ENCODE results near the gene RIN3. TPM values are rescaled to one million over a fixed set of nuclear protein-coding genes. Genes with fewer than 3 reads are reported as not detected.

Gene RIN3
- total and polyA plus RNA-seq, 8 donors, result 13.8 to 54.8 (median 18.0) TPM

GRCh38 chr14:92480856-92481255, 32.7 kb upstream of the RIN3 start:
- no peak for ATAC-seq
- H3K27me3 ChIP-seq, result no peaks in the 10 kb centered on the region

GRCh38 chr14:92481386-92481785, 32.2 kb upstream of the RIN3 start:
- Histone ChIP-seq H3K4me1 (peaks cover 0 to 23% of the 10 kb centered on the region in 2 donors), H3K9me3 (no peaks in the 10 kb centered on the region), H3K36me3 (no peaks in the 10 kb centered on the region), H3K27me3 (no peaks in the 10 kb centered on the region), H3K27ac (peak overlapping the region in 1 of 2 donors; percentile 28), H3K4me3 (no peak overlapping the region)
- no peak for DNase-seq
- intact Hi-C loops (cut with DNase I), result no loop called here
- no peak for TF ChIP-seq CTCF (IDR thresholded peaks at IDR 0.05)
- ATAC-seq, result peak; percentile 47

More at GRCh38 chr14:92480856-92481255, 32.7 kb upstream of the RIN3 start:
- no peak overlapping the region for H3K27ac ChIP-seq
- no peak overlapping the region for H3K4me3 ChIP-seq
- H3K9me3 ChIP-seq, result no peaks in the 10 kb centered on the region
- peaks cover 0 to 28% of the 10 kb centered on the region in 2 donors for H3K4me1 ChIP-seq
- no peaks in the 10 kb centered on the region for H3K36me3 ChIP-seq
- intact Hi-C loops (cut with DNase I), result no loop called here
- no peak for DNase-seq
- TF ChIP-seq CTCF (IDR thresholded peaks at IDR 0.05), result no peak

- intact Hi-C loops (cut with DNase I), result no loop called here
- no peak for DNase-seq
- H3K27me3 ChIP-seq, result no peaks in the 10 kb centered on the region
- H3K9me3 ChIP-seq, result no peaks in the 10 kb centered on the region
- ATAC-seq, result peak; percentile 37
- H3K4me3 ChIP-seq, result no peak overlapping the region
- H3K4me1 ChIP-seq, result peaks cover 0 to 23% of the 10 kb centered on the region in 2 donors
- TF ChIP-seq CTCF (IDR thresholded peaks at IDR 0.05), result no peak
- H3K36me3 ChIP-seq, result no peaks in the 10 kb centered on the region
- H3K27ac ChIP-seq, result peak overlapping the region in 1 of 2 donors; percentile 28
Observed at GRCh38 chr14:92481811-92482555, 31.6 kb upstream of the RIN3 start.

GRCh38 chr14:92482621-92483319, 30.8 kb upstream of the RIN3 start:
- no peak overlapping the region for H3K4me3 ChIP-seq
- no peaks in the 10 kb centered on the region for H3K36me3 ChIP-seq
- H3K27ac ChIP-seq, result no peak overlapping the region
- intact Hi-C loops (cut with DNase I), result no loop called here
- TF ChIP-seq CTCF (IDR thresholded peaks at IDR 0.05), result no peak
- peaks cover 0 to 31% of the 10 kb centered on the region in 2 donors for H3K4me1 ChIP-seq
- no peak for DNase-seq
- no peaks in the 10 kb centered on the region for H3K9me3 ChIP-seq
- H3K27me3 ChIP-seq, result no peaks in the 10 kb centered on the region
- ATAC-seq, result no peak

- DNase-seq (no peak), ATAC-seq (no peak)
- Histone ChIP-seq H3K36me3 (no peaks in the 10 kb centered on the region), H3K4me1 (peaks cover 0 to 44% of the 10 kb centered on the region in 2 donors), H3K27me3 (no peaks in the 10 kb centered on the region), H3K4me3 (no peak overlapping the region), H3K9me3 (no peaks in the 10 kb centered on the region), H3K27ac (no peak overlapping the region)
- no peak for TF ChIP-seq CTCF (IDR thresholded peaks at IDR 0.05)
- intact Hi-C loops (cut with DNase I), result no loop called here
Observed at GRCh38 chr14:92484132-92484823, 29.3 kb upstream of the RIN3 start.
